ENCODE measurements around the gene S100A1.

The S100A1 gene

DNA sequence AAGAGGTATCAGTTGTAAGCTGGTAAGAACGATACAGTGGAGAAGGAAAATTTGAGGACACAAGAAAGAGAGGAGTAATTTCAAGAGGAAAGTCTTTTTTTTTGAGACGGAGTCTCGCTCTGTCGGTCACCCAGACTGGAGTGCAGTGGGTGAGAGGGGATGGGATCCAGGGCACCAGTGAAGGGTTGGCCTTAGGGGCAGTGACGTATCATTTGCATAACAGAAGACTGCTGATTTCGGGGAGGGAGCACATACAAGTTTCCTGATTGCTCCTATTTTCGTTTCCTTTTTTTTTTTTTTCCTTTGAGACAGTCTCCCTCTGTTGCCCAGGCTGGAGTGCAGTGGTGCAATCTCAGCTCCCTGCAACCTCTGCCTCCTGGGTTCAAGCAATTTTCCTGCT, 5.1 kb upstream of the S100A1 start:
- Histone ChIP-seq H3K27me3 (ENCODE audit: control insufficient read depth, low read length) (no peaks in the 10 kb centered on the region), H3K4me2 (ENCODE audit: low read length) (peak overlapping the region; percentile 95), H3K36me3 (ENCODE audit: control insufficient read depth, low read length) (peaks cover 34% of the 10 kb centered on the region), H3K4me3 (ENCODE audit: low read length) (peak overlapping the region; percentile 60), H3K9me3 (ENCODE audit: control insufficient read depth, insufficient read depth, low read length) (no peaks in the 10 kb centered on the region), H3K27ac (ENCODE audit: low read depth, low read length) (peak overlapping the region; percentile 80), H3K79me2 (ENCODE audit: control insufficient read depth, low read length) (peaks cover 10% of the 10 kb centered on the region), H3K9me2 (replicated peaks; ENCODE audit: control insufficient read depth, low read length) (no peaks in the 10 kb centered on the region), H4K20me1 (ENCODE audit: control insufficient read depth, insufficient read depth, low read depth, low read length) (no peaks in the 10 kb centered on the region), H3K4me1 (ENCODE audit: control insufficient read depth, low read length) (peaks cover 61% of the 10 kb centered on the region), H3F3A (ENCODE audit: control insufficient read depth, insufficient read depth) (0 out of 2 replicates have a peak, but pooled peaks cover 2% of the 10 kb centered on the region)
- no peak for TF ChIP-seq CTCF (IDR thresholded peaks at IDR 0.05; ENCODE audit: low read depth, low read length, poor library complexity, severe bottlenecking)
- no peak for TF ChIP-seq EZH2phosphoT487 (IDR thresholded peaks at IDR 0.05; ENCODE audit: borderline replicate concordance, low read length)

DNA sequence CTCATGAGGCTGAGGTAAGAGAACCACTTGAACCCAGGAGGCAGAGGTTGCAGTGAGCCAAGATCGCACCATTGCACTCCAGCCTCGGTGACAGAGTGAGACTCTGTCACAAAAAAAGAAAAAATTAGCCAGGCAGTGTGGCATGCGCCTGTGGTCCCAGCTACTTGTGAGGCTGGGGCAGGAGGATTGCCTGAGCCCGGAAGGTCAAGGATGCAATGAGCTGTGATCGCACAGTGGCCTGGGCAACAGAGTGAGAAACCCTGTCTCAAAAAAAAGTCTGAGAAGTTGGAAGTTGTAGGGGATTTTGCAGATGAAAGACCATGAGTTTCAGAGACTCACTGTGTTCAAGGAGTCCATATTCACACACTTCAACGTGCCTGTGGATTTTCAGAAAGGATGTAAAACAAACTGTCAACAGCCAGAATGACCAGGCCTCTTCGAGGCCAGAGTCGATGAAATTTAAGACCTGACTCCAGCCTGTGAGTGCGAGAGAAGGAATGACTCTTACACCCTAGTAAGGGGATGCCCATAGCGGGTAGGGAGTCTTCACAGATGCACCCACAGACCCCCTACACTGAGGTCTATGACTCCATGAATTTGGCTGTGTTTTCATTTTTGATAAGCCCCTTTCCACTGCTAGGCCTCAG, 3.1 kb upstream of the S100A1 start:
- Histone ChIP-seq H3K79me2 (ENCODE audit: control insufficient read depth, low read length) (peaks cover 10% of the 10 kb centered on the region), H3K27me3 (ENCODE audit: control insufficient read depth, low read length) (no peaks in the 10 kb centered on the region), H3K4me2 (ENCODE audit: low read length) (no peak overlapping the region; the same call in 1 of the 2 replicates), H3K9me3 (ENCODE audit: control insufficient read depth, insufficient read depth, low read length) (no peaks in the 10 kb centered on the region), H3K4me1 (ENCODE audit: control insufficient read depth, low read length) (peaks cover 70% of the 10 kb centered on the region), H3K27ac (ENCODE audit: low read depth, low read length) (no peak overlapping the region), H3K4me3 (ENCODE audit: low read length) (no peak overlapping the region), H3K36me3 (ENCODE audit: control insufficient read depth, low read length) (peaks cover 20% of the 10 kb centered on the region), H4K20me1 (ENCODE audit: control insufficient read depth, insufficient read depth, low read depth, low read length) (no peaks in the 10 kb centered on the region), H3K9me2 (replicated peaks; ENCODE audit: control insufficient read depth, low read length) (no peaks in the 10 kb centered on the region), H3F3A (ENCODE audit: control insufficient read depth, insufficient read depth) (0 out of 2 replicates have a peak, but pooled peaks cover 2% of the 10 kb centered on the region)
- no peak for TF ChIP-seq CTCF (IDR thresholded peaks at IDR 0.05; ENCODE audit: low read depth, low read length, poor library complexity, severe bottlenecking)
- TF ChIP-seq EZH2phosphoT487 (IDR thresholded peaks at IDR 0.05; ENCODE audit: borderline replicate concordance, low read length): no peak

GRCh38 chr1:153626477-153626903, 1.7 kb upstream of the S100A1 start:
- Histone ChIP-seq H3K9me3 (ENCODE audit: control insufficient read depth, insufficient read depth, low read length) (no peaks in the 10 kb centered on the region), H3K9me2 (replicated peaks; ENCODE audit: control insufficient read depth, low read length) (no peaks in the 10 kb centered on the region), H3K4me2 (ENCODE audit: low read length) (peak overlapping the region; percentile 92), H3K4me3 (ENCODE audit: low read length) (peak overlapping the region; percentile 87), H3K79me2 (ENCODE audit: control insufficient read depth, low read length) (peaks cover 10% of the 10 kb centered on the region), H3K4me1 (ENCODE audit: control insufficient read depth, low read length) (peaks cover 70% of the 10 kb centered on the region), H3K27me3 (ENCODE audit: control insufficient read depth, low read length) (no peaks in the 10 kb centered on the region), H4K20me1 (ENCODE audit: control insufficient read depth, insufficient read depth, low read depth, low read length) (no peaks in the 10 kb centered on the region), H3F3A (ENCODE audit: control insufficient read depth, insufficient read depth) (peaks cover 2% of the 10 kb centered on the region; the same call in 1 of the 2 replicates), H3K27ac (ENCODE audit: low read depth, low read length) (peak overlapping the region; percentile 62; the same call in 1 of the 2 replicates), H3K36me3 (ENCODE audit: control insufficient read depth, low read length) (peaks cover 14% of the 10 kb centered on the region)
- TF ChIP-seq EZH2phosphoT487 (IDR thresholded peaks at IDR 0.05; ENCODE audit: borderline replicate concordance, low read length) (no peak), CTCF (IDR thresholded peaks at IDR 0.05; ENCODE audit: low read depth, low read length, poor library complexity, severe bottlenecking) (no peak)
